ENCODE data around the gene TRPV4. TPM values are rescaled to one million over a fixed set of nuclear protein-coding genes. Genes with fewer than 3 reads are reported as not detected.

Gene TRPV4
- total RNA-seq, 2 donors from 2014 or later = 5.2 to 6.3 TPM

DNA sequence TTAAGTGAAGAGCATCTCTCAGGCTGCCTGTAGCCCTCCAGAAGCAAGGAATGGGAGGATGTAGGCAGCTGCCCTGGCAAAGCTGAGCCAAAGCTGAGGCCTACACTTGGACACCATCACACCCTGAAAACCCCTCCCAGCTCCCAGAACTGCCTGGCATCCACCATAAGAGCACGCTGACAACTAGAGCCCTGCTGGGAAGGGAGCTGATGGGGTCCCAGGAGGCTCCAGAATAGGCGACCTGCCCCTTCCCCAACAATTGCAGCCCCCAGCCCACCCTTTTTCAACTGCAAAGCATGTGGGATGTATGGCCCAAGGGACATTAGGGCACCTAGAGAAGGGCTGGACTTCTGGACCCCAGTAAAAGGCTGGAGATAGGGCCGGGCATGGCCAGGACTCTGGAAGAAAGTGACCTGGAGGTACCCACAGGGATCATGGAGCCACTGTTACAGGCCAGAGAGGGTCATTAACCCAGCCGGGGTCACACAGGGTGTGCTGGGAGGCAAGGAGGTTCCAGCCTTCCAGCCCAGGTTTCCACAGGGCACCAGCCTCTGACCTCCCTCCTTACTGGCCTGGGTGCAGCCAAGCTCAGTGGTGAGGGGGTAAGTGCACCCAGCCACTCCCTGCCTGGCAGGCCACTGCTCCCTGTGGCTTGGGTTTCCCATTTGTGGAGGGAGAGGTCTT lies 91.8 kb downstream of the TRPV4 start:
- WGBS, 2 donors = 80 to 95% methylated on average over 1 to 4 of the region's 4 CpGs
- Histone ChIP-seq H3K27me3 (no peaks in the 10 kb centered on the region), H3K4me3 (no peak overlapping the region), H3K9me3 (no peaks in the 10 kb centered on the region), H3K27ac (peak overlapping the region in 1 of 4 donors; percentile 65), H3K36me3 (replicated peaks in 1 of 2; ENCODE audit: insufficient read depth in 1 of 2, low read depth in 2 of 2) (no peaks in the 10 kb centered on the region), H3K4me1 (peaks cover 85% of the 10 kb centered on the region)
- DNase-seq (peak; percentile 0 to 9 (median 5)), ATAC-seq (no peak)
- TF ChIP-seq POLR2A (IDR thresholded peaks at IDR 0.05) = no peak
- TF ChIP-seq, protein P1, sequence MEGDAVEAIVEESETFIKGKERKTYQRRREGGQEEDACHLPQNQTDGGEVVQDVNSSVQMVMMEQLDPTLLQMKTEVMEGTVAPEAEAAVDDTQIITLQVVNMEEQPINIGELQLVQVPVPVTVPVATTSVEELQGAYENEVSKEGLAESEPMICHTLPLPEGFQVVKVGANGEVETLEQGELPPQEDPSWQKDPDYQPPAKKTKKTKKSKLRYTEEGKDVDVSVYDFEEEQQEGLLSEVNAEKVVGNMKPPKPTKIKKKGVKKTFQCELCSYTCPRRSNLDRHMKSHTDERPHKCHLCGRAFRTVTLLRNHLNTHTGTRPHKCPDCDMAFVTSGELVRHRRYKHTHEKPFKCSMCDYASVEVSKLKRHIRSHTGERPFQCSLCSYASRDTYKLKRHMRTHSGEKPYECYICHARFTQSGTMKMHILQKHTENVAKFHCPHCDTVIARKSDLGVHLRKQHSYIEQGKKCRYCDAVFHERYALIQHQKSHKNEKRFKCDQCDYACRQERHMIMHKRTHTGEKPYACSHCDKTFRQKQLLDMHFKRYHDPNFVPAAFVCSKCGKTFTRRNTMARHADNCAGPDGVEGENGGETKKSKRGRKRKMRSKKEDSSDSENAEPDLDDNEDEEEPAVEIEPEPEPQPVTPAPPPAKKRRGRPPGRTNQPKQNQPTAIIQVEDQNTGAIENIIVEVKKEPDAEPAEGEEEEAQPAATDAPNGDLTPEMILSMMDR (IDR thresholded peaks at IDR 0.05) = no peak
- intact Hi-C loops (cut with DNase I) = no loop called here

DNA sequence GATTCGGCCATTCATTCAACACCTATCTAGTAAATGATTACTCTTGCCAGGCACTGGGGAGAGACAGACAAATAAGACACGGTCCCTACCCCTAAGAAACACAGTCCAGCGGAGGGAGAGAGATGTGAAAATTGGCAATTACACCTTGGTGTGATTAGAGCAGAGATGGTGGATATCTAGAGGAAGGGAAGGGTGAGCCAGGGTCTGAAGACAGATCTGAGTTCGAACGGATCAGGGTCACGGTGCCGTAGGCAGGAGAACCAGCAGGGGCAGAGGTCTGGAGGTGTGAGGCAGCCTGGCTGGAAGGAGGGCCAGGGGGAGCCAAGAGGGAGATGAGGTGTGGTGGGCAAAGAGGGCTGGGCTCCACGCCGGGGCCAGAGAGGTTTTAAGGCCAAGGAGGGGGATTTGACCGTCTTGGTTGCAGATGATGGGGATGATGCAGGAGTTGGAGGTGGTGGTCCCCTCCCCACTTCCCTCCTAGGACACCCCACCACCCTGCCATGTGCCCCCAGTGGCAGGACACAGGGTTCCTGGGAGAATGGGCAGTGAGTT lies 92.4 kb downstream of the TRPV4 start:
- ATAC-seq (no peak), DNase-seq (peak; percentile 1 to 10 (median 6))
- 67 to 70% methylated on average over 10 of the region's 10 CpGs for WGBS, 2 donors
- Histone ChIP-seq H3K27me3 (no peaks in the 10 kb centered on the region), H3K9me3 (no peaks in the 10 kb centered on the region), H3K4me3 (no peak overlapping the region), H3K4me1 (peaks cover 86% of the 10 kb centered on the region), H3K36me3 (replicated peaks in 1 of 2; ENCODE audit: insufficient read depth in 1 of 2, low read depth in 2 of 2) (no peaks in the 10 kb centered on the region), H3K27ac (peak overlapping the region in 3 of 4 donors; percentile 65 to 70 (median 67))
- intact Hi-C loops (cut with DNase I) = no loop called here
- no peak for TF ChIP-seq POLR2A (IDR thresholded peaks at IDR 0.05)
- TF ChIP-seq, protein P1 (IDR thresholded peaks at IDR 0.05) = no peak

DNA sequence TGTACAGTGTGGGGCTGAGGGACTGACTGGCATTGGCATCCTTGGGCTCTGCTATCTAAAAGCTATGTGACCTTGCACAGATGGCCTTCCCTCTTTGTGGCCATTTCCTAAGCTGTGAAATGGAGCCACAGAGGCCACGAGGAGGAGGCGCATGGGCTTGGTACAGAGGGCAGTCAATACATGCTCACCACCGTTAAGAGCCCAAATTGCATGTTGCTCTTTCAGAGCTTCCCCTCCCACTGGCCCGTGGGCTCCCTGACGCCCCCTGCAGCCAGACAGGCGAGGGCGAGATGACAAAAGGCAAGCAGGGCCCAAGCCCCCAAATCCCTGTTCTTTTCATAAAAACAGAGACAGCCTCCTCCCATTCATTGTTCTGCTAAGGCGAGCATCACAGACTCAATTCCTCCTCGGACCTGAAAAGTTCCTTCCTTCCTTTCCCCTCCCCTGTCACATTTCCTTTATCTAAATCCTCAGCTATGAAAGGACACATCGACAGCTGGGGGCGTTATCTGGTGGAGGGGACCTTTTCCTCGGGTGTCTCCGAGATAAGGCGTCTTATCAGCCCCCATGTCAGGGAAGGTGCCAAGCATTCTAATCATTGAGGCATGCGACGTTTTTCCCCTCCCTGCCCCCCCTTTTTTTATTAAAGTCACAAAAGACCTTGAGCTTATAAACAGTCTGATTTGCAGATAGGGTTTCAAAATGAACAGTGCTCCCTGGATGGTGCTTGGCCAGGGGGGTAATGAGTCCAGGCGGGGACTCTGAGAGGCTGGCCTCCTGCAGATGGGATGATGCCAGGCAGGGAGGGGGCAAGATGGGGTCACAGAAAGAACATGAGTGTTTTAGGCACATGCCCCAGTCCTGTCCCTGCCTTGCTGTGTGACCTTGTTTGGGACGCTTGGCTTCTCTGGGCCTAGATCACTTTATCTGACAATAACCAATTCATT lies 93.2 kb downstream of the TRPV4 start:
- TF ChIP-seq, protein P1 (IDR thresholded peaks at IDR 0.05) = peak in 2 of 7 experiments; percentile 2 to 9
- TF ChIP-seq POLR2A (IDR thresholded peaks at IDR 0.05) = no peak
- ATAC-seq (peak; percentile 59), DNase-seq (peak; percentile 25 to 39 (median 33))
- Histone ChIP-seq H3K27ac (peak overlapping the region in 3 of 4 donors; percentile 65 to 70 (median 67)), H3K4me3 (no peak overlapping the region), H3K4me1 (peaks cover 83% of the 10 kb centered on the region), H3K27me3 (no peaks in the 10 kb centered on the region), H3K36me3 (replicated peaks in 1 of 2; ENCODE audit: insufficient read depth in 1 of 2, low read depth in 2 of 2) (no peaks in the 10 kb centered on the region), H3K9me3 (no peaks in the 10 kb centered on the region)
- 26 to 28% methylated on average over 18 of the region's 18 CpGs for WGBS, 2 donors
- intact Hi-C loops (cut with DNase I) = no loop called here

DNA sequence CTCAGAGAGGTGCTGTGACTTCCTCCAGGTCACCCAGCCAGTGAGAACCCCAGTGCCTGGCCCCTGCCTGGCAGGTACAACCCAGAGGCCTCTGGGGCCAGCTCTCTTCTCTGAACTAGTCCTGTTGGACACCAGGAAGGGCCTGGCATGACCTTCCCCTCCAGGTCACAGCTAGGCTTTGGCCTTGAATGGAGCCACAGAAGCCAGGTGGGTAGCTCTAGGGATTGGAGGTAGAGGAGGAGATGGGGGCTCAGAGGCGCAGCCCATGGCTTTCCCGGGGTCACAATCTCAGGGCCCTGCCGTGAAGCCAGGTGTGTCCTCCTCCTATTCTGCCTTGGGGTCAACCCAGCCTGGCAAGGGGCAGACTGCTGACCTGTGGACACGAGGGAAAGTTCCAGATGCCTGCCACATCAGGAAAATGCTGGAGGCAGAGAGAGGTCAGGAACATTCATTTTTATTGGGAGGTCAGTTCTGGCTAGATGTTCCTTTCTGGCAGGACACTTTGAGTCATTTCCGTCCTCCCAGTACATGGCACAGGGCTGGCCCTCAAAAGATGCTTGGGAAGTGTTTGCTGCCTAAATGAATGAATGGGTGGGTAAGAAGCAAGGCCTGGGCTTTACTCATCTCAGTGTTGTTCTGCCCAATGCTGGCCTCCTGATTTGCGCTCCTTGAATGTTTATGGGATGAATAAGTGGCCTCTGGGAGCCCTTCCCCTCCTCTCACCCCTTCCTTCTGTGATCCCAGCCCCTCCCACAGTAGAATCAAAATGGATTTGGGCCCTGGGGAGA lies 94.1 kb downstream of the TRPV4 start:
- DNase-seq (peak in 3 of 4 donors; percentile 3 to 8 (median 7)), ATAC-seq (no peak)
- TF ChIP-seq, protein P1 (IDR thresholded peaks at IDR 0.05) = no peak
- TF ChIP-seq POLR2A (IDR thresholded peaks at IDR 0.05) = no peak
- no peak overlapping the region for H3K4me3 ChIP-seq
- 90 to 100% methylated on average over 2 to 6 of the region's 6 CpGs for WGBS, 2 donors
- H3K4me1 ChIP-seq = peaks cover 74% of the 10 kb centered on the region
- H3K36me3 ChIP-seq (replicated peaks in 1 of 2; ENCODE audit: insufficient read depth in 1 of 2, low read depth in 2 of 2) = no peaks in the 10 kb centered on the region
- no peaks in the 10 kb centered on the region for H3K27me3 ChIP-seq
- no peaks in the 10 kb centered on the region for H3K9me3 ChIP-seq
- peak overlapping the region in 3 of 4 donors; percentile 65 to 70 (median 67) for H3K27ac ChIP-seq
- intact Hi-C loops (cut with DNase I) = no loop called here

Data from body of pancreas (tissue), 4 donors.